ENCODE results near the gene ACIN1. TPM values are rescaled to one million over a fixed set of nuclear protein-coding genes. Genes with fewer than 3 reads are reported as not detected.
A peak's percentile ranks its signal among the peaks of the same experiment; 100 is the strongest.

Gene ACIN1
- total and polyA plus RNA-seq, 12 donors: 35.7 to 119 (median 68.0) TPM

DNA sequence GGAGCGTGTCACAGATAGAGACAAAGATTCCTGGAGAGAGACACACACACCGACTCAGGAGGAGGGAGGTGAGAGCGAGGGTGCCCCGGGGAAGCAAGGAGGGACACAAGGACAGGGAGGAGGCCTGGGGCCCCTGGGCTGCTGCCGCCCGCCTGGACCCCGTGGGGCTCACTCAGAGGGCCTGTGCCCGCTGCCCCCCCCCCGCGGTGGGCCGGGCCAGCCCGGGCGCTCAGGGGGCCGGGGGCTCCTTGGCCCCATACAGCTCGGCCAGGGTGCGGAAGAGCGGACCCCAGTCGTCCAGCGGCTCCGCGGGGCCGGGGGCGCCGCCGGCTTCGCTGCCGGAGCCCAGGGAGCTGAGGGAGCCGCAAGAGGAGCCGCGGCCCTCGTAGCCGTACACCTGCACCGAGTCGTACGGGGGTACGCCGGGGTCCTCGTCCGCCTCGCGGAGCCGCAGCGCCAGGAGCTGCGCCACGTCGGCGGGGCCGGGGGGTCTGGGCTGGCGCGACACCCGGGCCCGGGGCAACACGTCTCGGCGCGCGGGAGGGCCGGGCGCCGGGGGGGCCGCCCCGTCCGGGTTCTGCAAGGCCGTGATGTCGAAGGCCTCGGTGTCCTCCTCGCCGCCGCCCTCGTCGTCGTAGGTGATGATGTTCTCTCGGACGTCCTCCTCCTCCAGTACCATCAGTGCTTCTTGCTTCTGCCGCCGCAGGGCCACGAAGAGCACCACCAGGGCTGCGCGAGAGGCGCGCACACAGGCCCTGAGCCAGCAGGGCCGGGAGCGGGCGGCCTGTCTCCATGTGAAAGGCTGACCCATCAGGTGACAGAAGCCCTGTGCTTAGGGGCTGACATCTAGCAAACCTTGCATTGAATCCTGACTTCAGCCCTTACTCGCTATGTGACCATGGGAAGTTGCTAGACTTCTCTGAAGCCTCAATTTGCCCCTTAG, 46.9 kb downstream of the ACIN1 start:
- intact Hi-C loops (cut with DNase I): no loop called here
- peak overlapping the region in 9 of 10 donors; percentile 4 to 82 (median 64) for H3K27ac ChIP-seq

DNA sequence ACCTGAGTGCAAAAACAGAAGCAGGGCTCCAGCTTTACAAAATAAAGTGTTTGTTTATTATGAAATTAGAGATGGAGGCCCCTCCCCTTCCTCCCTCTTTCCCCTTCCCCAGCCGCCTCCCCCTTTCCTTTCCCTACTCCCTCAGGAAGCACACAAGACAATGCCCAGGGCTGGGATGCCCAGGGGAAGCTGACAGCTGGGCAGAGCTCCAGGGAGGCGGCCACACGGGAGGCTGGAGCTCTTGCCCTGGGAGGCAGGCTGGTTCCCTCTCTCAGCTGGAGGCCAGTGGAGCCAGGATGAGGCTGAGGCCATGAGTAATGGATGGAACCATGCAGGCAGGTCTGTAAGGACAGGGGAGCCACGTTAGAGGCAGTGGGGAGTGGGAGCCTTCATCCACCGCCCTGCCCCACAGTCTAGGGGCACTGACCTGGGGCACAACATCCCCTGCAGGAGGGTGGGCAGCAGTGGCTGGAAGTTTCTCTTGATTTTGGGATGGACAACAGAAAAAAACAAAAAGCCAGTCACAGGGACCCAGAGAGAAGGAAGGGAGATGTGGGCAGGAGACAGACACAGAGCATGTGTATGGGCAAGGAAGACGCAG, 47.8 kb downstream of the ACIN1 start:
- Histone ChIP-seq H3K36me3 (no peaks in the 10 kb centered on the region), H3K9me3 (no peaks in the 10 kb centered on the region), H3K4me1 (peaks cover 2 to 33% (median 19%) of the 10 kb centered on the region in 9 donors), H3K4me3 (no peak overlapping the region), H3K27me3 (no peaks in the 10 kb centered on the region), H3K27ac (peak overlapping the region in 9 of 10 donors; percentile 46 to 82 (median 64))
- peak; percentile 15 to 79 (median 56) for ATAC-seq
- DNase-seq: peak; percentile 45 to 57
- WGBS, 2 donors: 52 to 61% methylated on average over 6 of the region's 6 CpGs
- TF ChIP-seq, protein P1, sequence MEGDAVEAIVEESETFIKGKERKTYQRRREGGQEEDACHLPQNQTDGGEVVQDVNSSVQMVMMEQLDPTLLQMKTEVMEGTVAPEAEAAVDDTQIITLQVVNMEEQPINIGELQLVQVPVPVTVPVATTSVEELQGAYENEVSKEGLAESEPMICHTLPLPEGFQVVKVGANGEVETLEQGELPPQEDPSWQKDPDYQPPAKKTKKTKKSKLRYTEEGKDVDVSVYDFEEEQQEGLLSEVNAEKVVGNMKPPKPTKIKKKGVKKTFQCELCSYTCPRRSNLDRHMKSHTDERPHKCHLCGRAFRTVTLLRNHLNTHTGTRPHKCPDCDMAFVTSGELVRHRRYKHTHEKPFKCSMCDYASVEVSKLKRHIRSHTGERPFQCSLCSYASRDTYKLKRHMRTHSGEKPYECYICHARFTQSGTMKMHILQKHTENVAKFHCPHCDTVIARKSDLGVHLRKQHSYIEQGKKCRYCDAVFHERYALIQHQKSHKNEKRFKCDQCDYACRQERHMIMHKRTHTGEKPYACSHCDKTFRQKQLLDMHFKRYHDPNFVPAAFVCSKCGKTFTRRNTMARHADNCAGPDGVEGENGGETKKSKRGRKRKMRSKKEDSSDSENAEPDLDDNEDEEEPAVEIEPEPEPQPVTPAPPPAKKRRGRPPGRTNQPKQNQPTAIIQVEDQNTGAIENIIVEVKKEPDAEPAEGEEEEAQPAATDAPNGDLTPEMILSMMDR (IDR thresholded peaks at IDR 0.05): no peak
- intact Hi-C loops (cut with DNase I): no loop called here

More for the DNA sequence above, 46.9 kb downstream of the ACIN1 start:
- Histone ChIP-seq H3K4me1 (peaks cover 2 to 33% (median 19%) of the 10 kb centered on the region in 9 donors), H3K4me3 (no peak overlapping the region), H3K27me3 (no peaks in the 10 kb centered on the region), H3K9me3 (no peaks in the 10 kb centered on the region), H3K36me3 (no peaks in the 10 kb centered on the region)
- ATAC-seq (no peak), DNase-seq (no peak)
- 61 to 71% methylated on average over 62 to 85 of the region's 85 CpGs for WGBS, 2 donors
- TF ChIP-seq, protein P1 (IDR thresholded peaks at IDR 0.05): no peak

DNA sequence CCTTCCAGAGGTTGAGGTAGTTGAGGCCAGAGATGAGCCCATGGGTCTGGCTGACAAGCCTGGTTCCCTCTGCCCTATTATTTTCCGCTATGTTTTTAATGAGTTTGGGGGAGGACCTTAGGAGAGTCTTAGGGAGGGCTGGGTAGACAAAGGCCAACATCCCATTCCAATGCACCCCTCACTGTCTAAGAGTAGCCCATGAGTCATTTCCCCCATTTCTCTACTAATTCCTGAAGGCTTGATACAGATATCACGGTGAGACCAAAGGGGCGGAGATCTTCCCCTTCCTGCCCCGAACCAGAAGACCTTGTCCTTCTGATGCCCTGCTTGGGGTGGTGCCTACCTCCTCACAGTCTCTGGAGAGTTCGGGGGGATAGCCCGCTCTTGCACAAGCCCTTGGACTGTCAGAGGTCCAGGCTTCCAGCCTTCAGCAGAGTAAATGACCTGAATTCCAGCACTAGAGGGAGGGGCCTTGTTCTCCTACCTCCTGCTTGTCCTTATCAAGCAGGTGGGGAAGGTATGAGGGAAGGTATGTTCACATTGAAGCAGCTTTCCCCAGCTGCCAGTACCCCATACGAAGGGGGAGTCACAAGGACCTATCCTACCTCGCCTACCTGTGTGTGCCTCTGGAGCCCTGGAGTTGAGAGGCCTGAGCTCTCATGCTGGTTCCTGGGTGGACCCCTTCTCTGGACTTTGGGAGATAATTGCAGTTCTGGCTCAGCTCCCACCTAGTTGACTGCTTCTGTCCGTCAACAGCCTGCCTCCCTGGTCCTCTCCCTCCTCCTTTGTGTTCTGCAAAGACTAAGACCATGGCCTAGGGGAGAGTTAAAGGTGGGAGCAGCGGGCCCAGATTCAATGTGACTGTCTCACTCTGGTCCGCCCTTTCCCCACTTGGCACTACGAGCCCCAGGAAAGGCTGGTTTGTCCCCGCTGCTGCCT, 49.2 kb downstream of the ACIN1 start:
- TF ChIP-seq, protein P1 (IDR thresholded peaks at IDR 0.05): no peak
- DNase-seq (no peak), ATAC-seq (peak in 6 of 8 donors; percentile 36 to 61 (median 50))
- intact Hi-C loops (cut with DNase I): no loop called here
- Histone ChIP-seq H3K27ac (peak overlapping the region; percentile 18 to 82 (median 62)), H3K9me3 (no peaks in the 10 kb centered on the region), H3K4me3 (no peak overlapping the region), H3K36me3 (no peaks in the 10 kb centered on the region), H3K4me1 (peaks cover 2 to 33% (median 19%) of the 10 kb centered on the region in 9 donors), H3K27me3 (no peaks in the 10 kb centered on the region)
- WGBS, 2 donors: 80 to 83% methylated on average over 13 of the region's 13 CpGs

All from heart right ventricle (tissue), 16 donors.